Endothelial cell of umbilical vein (primary cell): Measurements from ENCODE around the gene PRRX1. TPM values are rescaled to one million over a fixed set of nuclear protein-coding genes. Genes with fewer than 3 reads are reported as not detected.

ENCODE experiments used
- BruUV-seq: library from RNA; stranded (reverse); fragments of 400-500 nt; replicated peaks from 2 replicates; lab custom pipeline; 2021; lab: Mats Ljungman, UMichigan
- CTCF ChIA-PET: fragments of 300-600, 350-600 bp; sonication (Branson Sonifier 250); formaldehyde crosslinking; loops from one replicate; lab custom pipeline; 2021; ENCODE audit warnings: antibody characterized with exemption, inconsistent platforms; lab: Charles Lee
- POLR2A ChIA-PET: fragments of 300-600, 350-600 bp; sonication (Branson Sonifier 250); formaldehyde crosslinking; loops from one replicate; lab custom pipeline; 2021; ENCODE audit warnings: antibody characterized with exemption, inconsistent platforms; lab: Charles Lee
- DNase-seq: peaks from one replicate; pipeline ENCODE4 v3.0.0-alpha.2; 2011; ENCODE audit warnings: low read depth, low spot score
- FAIRE-seq: peaks from 2 replicates; lab custom pipeline; 2011; peaks lifted over from hg19 to GRCh38; lab: Jason Lieb, UNC
- H2AFZ ChIP-seq: 2 replicates; pipeline ENCODE4 v1.6.0; 2012; ENCODE audit warnings: low read depth, low read length, control low read depth, inconsistent platforms
- H3K27ac ChIP-seq: 2 replicates; pipeline ENCODE4 v1.5.1; 2011; ENCODE audit warnings: low read depth, mild to moderate bottlenecking, control low read depth, low read length, moderate library complexity; ENCODE audit not compliant: insufficient read depth
- H3K27me3 ChIP-seq, 2 experiments: 2 replicates each; pipeline versions ENCODE4 v1.6.0 to v1.6.1; 2011; ENCODE audit warnings: low read length in 2 of 2, mixed read lengths in 1 of 2; ENCODE audit not compliant: control insufficient read depth in 2 of 2, insufficient read depth in 2 of 2
- H3K36me3 ChIP-seq, 2 experiments: 2 replicates in 1 of 2; 3 replicates in 1 of 2; pipeline ENCODE4 v1.5.1; 2011; ENCODE audit warnings: low read length in 2 of 2, mild to moderate bottlenecking in 1 of 2, moderate library complexity in 1 of 2; ENCODE audit not compliant: control insufficient read depth in 2 of 2, insufficient read depth in 2 of 2; ENCODE audit errors: extremely low read depth in 1 of 2
- H3K4me1 ChIP-seq: 3 replicates; pipeline ENCODE4 v1.5.1; 2011; ENCODE audit warnings: mild to moderate bottlenecking, low read length; ENCODE audit not compliant: control insufficient read depth, insufficient read depth; ENCODE audit errors: extremely low read depth
- H3K4me2 ChIP-seq: 2 replicates; pipeline ENCODE4 v1.6.1; 2011; ENCODE audit warnings: low read length, control low read depth, mixed read lengths; ENCODE audit not compliant: insufficient read depth
- H3K4me3 ChIP-seq, 3 experiments: fragments of 200-600 bp in 1 of 3; sonication (generic), shearing (Covaris generic) in 1 of 3; replicated peaks in 1 of 3; 2 replicates each; pipeline ENCODE4 v1.5.1; 2011 to 2016; ENCODE audit warnings: control low read depth in 3 of 3, low read length in 3 of 3, mild to moderate bottlenecking in 2 of 3, inconsistent platforms in 1 of 3, low read depth in 1 of 3, moderate library complexity in 1 of 3; ENCODE audit not compliant: insufficient read depth in 1 of 3
- H3K79me2 ChIP-seq: 2 replicates; pipeline ENCODE4 v1.6.0; 2012; ENCODE audit warnings: low read length, inconsistent platforms; ENCODE audit not compliant: control insufficient read depth, insufficient read depth
- H3K9ac ChIP-seq: replicated peaks from 2 replicates; pipeline ENCODE3; 2011; ENCODE audit warnings: low read length, control low read depth; ENCODE audit not compliant: insufficient read depth; ENCODE audit errors: extremely low read depth
- H3K9me1 ChIP-seq: replicated peaks from 3 replicates; pipeline ENCODE4 v1.6.0; 2011; ENCODE audit warnings: mild to moderate bottlenecking, low read length; ENCODE audit not compliant: control insufficient read depth, insufficient read depth; ENCODE audit errors: extremely low read depth
- H3K9me3 ChIP-seq: replicated peaks from 2 replicates; pipeline ENCODE4 v1.5.1; 2012; ENCODE audit warnings: low read length, inconsistent platforms; ENCODE audit not compliant: control insufficient read depth, insufficient read depth
- H4K20me1 ChIP-seq: replicated peaks from 2 replicates; pipeline ENCODE3; 2011; ENCODE audit warnings: mild to moderate bottlenecking, low read length; ENCODE audit not compliant: control insufficient read depth, insufficient read depth; ENCODE audit errors: extremely low read depth
- EZH2 ChIP-seq: IDR thresholded peaks from 2 replicates; pipeline ENCODE4 v1.6.1; 2012; ENCODE audit warnings: borderline replicate concordance, low read depth, mild to moderate bottlenecking, moderate library complexity, low read length, inconsistent platforms; ENCODE audit not compliant: severe bottlenecking
- FOS ChIP-seq: IDR thresholded peaks from 2 replicates; pipeline ENCODE4 v1.6.1; 2011; ENCODE audit warnings: mild to moderate bottlenecking, low read length, moderate library complexity, borderline replicate concordance; ENCODE audit not compliant: insufficient read depth
- GATA2 ChIP-seq: IDR thresholded peaks from 2 replicates; pipeline ENCODE4 v1.7.0; 2011; ENCODE audit warnings: low read depth, mild to moderate bottlenecking, moderate library complexity, mixed read lengths, low read length; ENCODE audit not compliant: insufficient read length, insufficient read depth
- JUN ChIP-seq: IDR thresholded peaks from 2 replicates; pipeline ENCODE4 v1.6.1; 2011; ENCODE audit warnings: borderline replicate concordance, low read depth; ENCODE audit not compliant: insufficient read length, insufficient read depth
- MYC ChIP-seq: IDR thresholded peaks from one replicate; pipeline ENCODE4 v1.6.1; 2011; ENCODE audit warnings: mild to moderate bottlenecking, low read depth, low read length
- POLR2A ChIP-seq: IDR thresholded peaks from 2 replicates; pipeline ENCODE4 v1.6.1; 2012; ENCODE audit warnings: low read depth, mild to moderate bottlenecking, control low read depth, low read length
- POLR2AphosphoS5 ChIP-seq: IDR thresholded peaks from 2 replicates; pipeline ENCODE4 v1.6.1; 2012; ENCODE audit warnings: low read depth, mild to moderate bottlenecking, control low read depth, low read length, moderate library complexity; ENCODE audit not compliant: insufficient read depth
- dilution Hi-C: fragments of 300-500 bp; cut with MboI; formaldehyde crosslinking; loops from one replicate; pipeline ENCODE4 v1.15.0; 2019; ENCODE audit warnings: low sequenced_read_pairs; ENCODE audit not compliant: extremely low pct_ligation_motif_present
- intact Hi-C: fragments of 100-400 bp; cut with micrococcal nuclease; formaldehyde crosslinking; loops from one replicate; pipeline ENCODE4 v1.10.0; 2022
- polyA plus RNA-seq, 4 experiments: library from polyadenylated mRNA; depleted of rRNA in 3 of 4; stranded (reverse) in 3 of 4; unstranded in 1 of 4; fragments of >200 nt; gene quantifications; 2 replicates each; pipeline versions ENCODE4 v1.2.1 to v1.2.3, GENCODE V29; 2011 to 2012; ENCODE audit warnings: missing spikeins in 1 of 4
- total RNA-seq: library from RNA; stranded (reverse); gene quantifications from 2 replicates; pipeline ENCODE4 v1.2.3, GENCODE V29; 2021
- TF ChIP-seq, protein P1 (sequence below), 2 donors: IDR thresholded peaks; 1 replicate in 1 of 2; 2 replicates in 1 of 2; pipeline ENCODE4 v1.5.1; 2011; ENCODE audit warnings: low read length in 2 of 2, mild to moderate bottlenecking in 2 of 2, moderate library complexity in 2 of 2, control low read depth in 1 of 2, inconsistent platforms in 1 of 2, low read depth in 1 of 2; ENCODE audit not compliant: insufficient read depth in 1 of 2; ENCODE audit errors: extremely low read depth in 1 of 2
- TF ChIP-seq, protein P2 (sequence below): IDR thresholded peaks from 2 replicates; pipeline ENCODE4 v1.6.1; 2011; ENCODE audit not compliant: insufficient read depth, insufficient read length

PRRX1 gene
- total and polyA plus RNA-seq, 2 donors (not counting 3 experiments of a cell fraction or from before 2014, with no cell fraction given) = 0.03 TPM; not detected in 1

DNA sequence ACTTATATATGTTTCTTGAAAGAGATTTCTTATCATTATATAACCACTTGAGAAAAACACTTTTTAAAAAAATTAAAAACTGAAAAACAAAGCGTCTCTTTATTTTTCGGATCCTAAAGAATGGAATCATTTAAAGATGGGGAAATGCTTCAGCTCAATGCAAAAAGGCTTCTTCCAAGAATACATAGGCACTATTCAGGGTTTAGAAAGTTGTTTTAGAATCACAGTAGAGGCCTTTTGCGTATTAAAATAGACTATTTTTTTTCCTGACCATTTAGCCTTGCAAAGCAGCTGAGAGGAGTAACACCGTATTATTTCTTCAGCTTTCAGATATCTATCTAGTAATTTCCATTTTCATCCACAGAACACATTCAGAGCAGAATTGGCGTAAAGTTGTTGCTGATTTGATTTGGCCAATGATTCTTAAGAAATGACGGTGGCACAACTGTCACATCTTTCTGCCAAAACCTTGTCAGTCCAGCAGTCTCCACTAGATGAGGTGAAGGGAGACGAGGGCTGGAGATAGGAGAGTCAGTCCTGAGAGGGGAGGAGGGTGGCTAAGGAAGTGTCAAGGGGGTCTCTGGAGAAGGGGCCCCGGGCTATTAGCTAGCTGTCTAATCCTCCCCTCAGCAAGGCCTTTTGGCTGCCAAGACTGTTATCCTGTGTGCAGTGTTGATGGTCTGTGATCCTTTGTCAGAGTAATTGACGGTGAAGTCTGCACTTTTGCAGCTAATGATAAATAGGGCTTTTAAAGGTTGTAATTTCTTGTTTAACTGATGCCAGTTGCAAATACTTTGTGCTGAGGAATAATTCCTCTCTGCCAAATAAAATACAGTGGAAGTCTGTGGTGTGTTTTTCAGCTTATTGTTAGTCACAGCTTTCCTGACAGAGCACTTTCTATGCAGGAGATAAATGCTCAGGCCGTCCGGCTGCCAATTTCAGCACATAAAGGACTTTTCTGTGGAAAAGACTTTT lies 34.7 kb downstream of the PRRX1 start:
- H3K4me3 ChIP-seq = no peak overlapping the region
- BruUV-seq = no TSS peak

More for the DNA sequence above, 34.7 kb downstream of the PRRX1 start:
- Histone ChIP-seq H3K79me2 (no peaks in the 10 kb centered on the region), H3K9ac (no peak overlapping the region), H3K27ac (no peak overlapping the region), H2AFZ (peak overlapping the region; percentile 52), H3K4me2 (no peak overlapping the region), H4K20me1 (no peaks in the 10 kb centered on the region), H3K27me3 (no peaks in the 10 kb centered on the region), H3K9me3 (no peaks in the 10 kb centered on the region), H3K36me3 (no peaks in the 10 kb centered on the region), H3K9me1 (no peaks in the 10 kb centered on the region), H3K4me1 (peaks cover 16% of the 10 kb centered on the region)
- no peak for FAIRE-seq
- ChIA-PET POLR2A (no interaction called here), CTCF (interaction anchor here (1.0 to 2.8 kb wide), 3 partner anchors 9 to 31 kb away, joined by 3 to 29 read pairs (median 5); no protein-coding TSS in a partner anchor)
- peak; percentile 57 for DNase-seq
- intact Hi-C loops (no loop called here), dilution Hi-C loops (no loop called here)
- TF ChIP-seq FOS (no peak), MYC (no peak), EZH2 (no peak), POLR2AphosphoS5 (no peak), JUN (no peak), GATA2 (no peak), POLR2A (no peak)
- TF ChIP-seq, protein P1, sequence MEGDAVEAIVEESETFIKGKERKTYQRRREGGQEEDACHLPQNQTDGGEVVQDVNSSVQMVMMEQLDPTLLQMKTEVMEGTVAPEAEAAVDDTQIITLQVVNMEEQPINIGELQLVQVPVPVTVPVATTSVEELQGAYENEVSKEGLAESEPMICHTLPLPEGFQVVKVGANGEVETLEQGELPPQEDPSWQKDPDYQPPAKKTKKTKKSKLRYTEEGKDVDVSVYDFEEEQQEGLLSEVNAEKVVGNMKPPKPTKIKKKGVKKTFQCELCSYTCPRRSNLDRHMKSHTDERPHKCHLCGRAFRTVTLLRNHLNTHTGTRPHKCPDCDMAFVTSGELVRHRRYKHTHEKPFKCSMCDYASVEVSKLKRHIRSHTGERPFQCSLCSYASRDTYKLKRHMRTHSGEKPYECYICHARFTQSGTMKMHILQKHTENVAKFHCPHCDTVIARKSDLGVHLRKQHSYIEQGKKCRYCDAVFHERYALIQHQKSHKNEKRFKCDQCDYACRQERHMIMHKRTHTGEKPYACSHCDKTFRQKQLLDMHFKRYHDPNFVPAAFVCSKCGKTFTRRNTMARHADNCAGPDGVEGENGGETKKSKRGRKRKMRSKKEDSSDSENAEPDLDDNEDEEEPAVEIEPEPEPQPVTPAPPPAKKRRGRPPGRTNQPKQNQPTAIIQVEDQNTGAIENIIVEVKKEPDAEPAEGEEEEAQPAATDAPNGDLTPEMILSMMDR (IDR thresholded peaks at IDR 0.05; ENCODE audit: extremely low read depth in 1 of 2, insufficient read depth in 1 of 2, low read depth in 1 of 2, low read length in 2 of 2) = no peak
- TF ChIP-seq, protein P2, sequence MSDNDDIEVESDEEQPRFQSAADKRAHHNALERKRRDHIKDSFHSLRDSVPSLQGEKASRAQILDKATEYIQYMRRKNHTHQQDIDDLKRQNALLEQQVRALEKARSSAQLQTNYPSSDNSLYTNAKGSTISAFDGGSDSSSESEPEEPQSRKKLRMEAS = no peak
